HCT116 (cell line): ENCODE results near the gene PLA1A. TPM values are rescaled to one million over a fixed set of nuclear protein-coding genes. Genes with fewer than 3 reads are reported as not detected.

Experiments used
- ATAC-seq: fragments of 200-7000 bp; cut with Tn5 transposase; 2 replicates; pipeline ENCODE4 v1.9.1; 2020; ENCODE audit warnings: mild to moderate bottlenecking, moderate library complexity
- BruUV-seq: library from RNA; stranded (reverse); fragments of 400-500 nt; replicated peaks from 2 replicates; lab custom pipeline; 2021; lab: Mats Ljungman, UMichigan
- CTCF ChIA-PET: fragments of 300-600 bp; sonication (Branson Sonifier 250); formaldehyde crosslinking; loops from one replicate; lab custom pipeline; 2021; ENCODE audit warnings: antibody characterized with exemption; lab: Charles Lee
- POLR2A ChIA-PET: fragments of 300-600, 350-600 bp; sonication (Branson Sonifier 250); formaldehyde crosslinking; loops from one replicate; lab custom pipeline; 2021; ENCODE audit warnings: antibody characterized with exemption; lab: Charles Lee
- RAD21 ChIA-PET, 2 experiments: fragments of 300-600 bp; sonication (Branson Sonifier 250); formaldehyde crosslinking; loops; one replicate each; lab custom pipeline; 2023; ENCODE audit warnings: low total read pairs in 2 of 2; ENCODE audit not compliant: uncharacterized antibody in 2 of 2, unreplicated experiment in 2 of 2, low non-redundant PET in 1 of 2; lab: Charles Lee
- DNase-seq: peaks from one replicate; pipeline ENCODE4 v3.0.0-alpha.2; 2010; ENCODE audit warnings: low read depth, low spot score
- H2AFZ ChIP-seq: fragments of 200-600 bp; shearing (Covaris generic), sonication (generic); 2 replicates; pipeline ENCODE4 v1.6.1; 2017; ENCODE audit warnings: low read depth, mixed run types, mixed read lengths, antibody characterized with exemption, low read length; ENCODE audit not compliant: poor library complexity, severe bottlenecking
- H3K27ac ChIP-seq: 2 replicates; pipeline ENCODE4 v1.5.1; 2012; ENCODE audit warnings: low read depth, low read length
- H3K27me3 ChIP-seq: fragments of 200-600 bp; sonication (generic); 2 replicates; pipeline ENCODE4 v1.6.1; 2016; ENCODE audit warnings: mixed run types, low read length, mixed read lengths; ENCODE audit not compliant: insufficient read depth
- H3K36me3 ChIP-seq, 2 experiments: fragments of 200-500 bp in 1 of 2; fragments of 200-600 bp in 1 of 2; sonication (Bioruptor generic) in 1 of 2; sonication (generic) in 1 of 2; 2 replicates each; pipeline versions ENCODE4 v1.5.1 to v1.6.1; 2014 to 2016; ENCODE audit warnings: low read length in 2 of 2, inconsistent platforms in 1 of 2, mixed read lengths in 1 of 2, mixed run types in 1 of 2; ENCODE audit not compliant: insufficient read depth in 2 of 2, control insufficient read depth in 1 of 2
- H3K4me1 ChIP-seq, 2 experiments: fragments of 200-600 bp in 1 of 2; sonication (generic) in 1 of 2; 2 replicates each; pipeline versions ENCODE4 v1.5.1 to v1.6.1; 2012 to 2017; ENCODE audit warnings: low read length in 2 of 2, inconsistent platforms in 1 of 2, mild to moderate bottlenecking in 1 of 2, mixed read lengths in 1 of 2, mixed run types in 1 of 2, moderate library complexity in 1 of 2; ENCODE audit not compliant: insufficient read depth in 2 of 2, control insufficient read depth in 1 of 2
- H3K4me2 ChIP-seq: fragments of 200-600 bp; sonication (generic); 2 replicates; pipeline ENCODE4 v1.6.1; 2017; ENCODE audit warnings: mixed run types, low read length, mixed read lengths
- H3K4me3 ChIP-seq, 2 experiments: fragments of 200-600 bp in 1 of 2; sonication (generic) in 1 of 2; replicated peaks in 1 of 2; 2 replicates each; pipeline ENCODE4 v1.5.1; 2011 to 2016; ENCODE audit warnings: low read length in 2 of 2, control low read depth in 1 of 2, low read depth in 1 of 2, mild to moderate bottlenecking in 1 of 2, mixed read lengths in 1 of 2, mixed run types in 1 of 2
- H3K79me2 ChIP-seq: fragments of 200-600 bp; sonication (generic); 2 replicates; pipeline ENCODE4 v1.6.1; 2017; ENCODE audit warnings: mild to moderate bottlenecking, mixed run types, low read length, moderate library complexity, mixed read lengths; ENCODE audit not compliant: insufficient read depth
- H3K9ac ChIP-seq: fragments of 200-600 bp; sonication (generic); 2 replicates; pipeline ENCODE4 v1.6.1; 2016; ENCODE audit warnings: low read length, mixed read lengths
- H3K9me2 ChIP-seq: fragments of 200-600 bp; sonication (generic), shearing (Covaris generic); 2 replicates; pipeline ENCODE4 v1.6.1; 2017; ENCODE audit warnings: mixed run types, mild to moderate bottlenecking, moderate library complexity; ENCODE audit not compliant: insufficient read depth
- H3K9me3 ChIP-seq, 2 experiments: fragments of 200-500 bp in 1 of 2; fragments of 200-600 bp in 1 of 2; sonication (Bioruptor generic) in 1 of 2; sonication (generic) in 1 of 2; 2 replicates each; pipeline ENCODE4 v1.6.1; 2014 to 2017; ENCODE audit warnings: low read length in 2 of 2, mixed read lengths in 2 of 2, inconsistent platforms in 1 of 2, low read depth in 1 of 2, mild to moderate bottlenecking in 1 of 2, mixed run types in 1 of 2, moderate library complexity in 1 of 2; ENCODE audit not compliant: control insufficient read depth in 1 of 2, insufficient read depth in 1 of 2
- H4K20me1 ChIP-seq: fragments of 200-600 bp; sonication (generic), shearing (Covaris generic); 2 replicates; pipeline ENCODE4 v1.6.1; 2017; ENCODE audit warnings: mixed run types, mild to moderate bottlenecking, moderate library complexity; ENCODE audit not compliant: insufficient read depth
- ATF3 ChIP-seq: IDR thresholded peaks from 2 replicates; pipeline ENCODE4 v1.6.1; 2012
- CBX3 ChIP-seq: IDR thresholded peaks from 2 replicates; pipeline ENCODE4 v1.6.1; 2012; ENCODE audit warnings: low read depth
- CEBPB ChIP-seq: IDR thresholded peaks from 2 replicates; pipeline ENCODE4 v1.6.1; 2012; ENCODE audit warnings: low read depth
- EGR1 ChIP-seq: IDR thresholded peaks from 2 replicates; pipeline ENCODE4 v1.6.1; 2012; ENCODE audit warnings: low read depth
- ELF1 ChIP-seq: IDR thresholded peaks from 2 replicates; pipeline ENCODE4 v1.6.1; 2012; ENCODE audit warnings: low read depth, borderline replicate concordance
- EZH2 ChIP-seq: fragments of 200-600 bp; sonication (generic); IDR thresholded peaks from 2 replicates; pipeline ENCODE4 v1.6.1; 2017; ENCODE audit warnings: antibody characterized with exemption, mixed run types
- EZH2phosphoT487 ChIP-seq: fragments of 200-600 bp; IDR thresholded peaks from 2 replicates; pipeline ENCODE4 v1.6.1; 2018; ENCODE audit warnings: antibody characterized with exemption, borderline replicate concordance
- FOSL1 ChIP-seq: IDR thresholded peaks from 2 replicates; pipeline ENCODE4 v1.6.1; 2012; ENCODE audit warnings: low read depth
- JUND ChIP-seq: IDR thresholded peaks from 2 replicates; pipeline ENCODE4 v1.6.1; 2012
- MAX ChIP-seq: IDR thresholded peaks from 2 replicates; pipeline ENCODE4 v1.6.1; 2012
- POLR2A ChIP-seq: IDR thresholded peaks from 2 replicates; pipeline ENCODE4 v1.7.0; 2011; ENCODE audit warnings: borderline replicate concordance; ENCODE audit not compliant: insufficient read depth, insufficient read length; ENCODE audit errors: extremely low read depth
- POLR2AphosphoS5 ChIP-seq: IDR thresholded peaks from 2 replicates; pipeline ENCODE4 v1.6.1; 2011; ENCODE audit warnings: mild to moderate bottlenecking, low read depth, low read length, moderate library complexity
- RAD21 ChIP-seq: IDR thresholded peaks from 2 replicates; pipeline ENCODE4 v1.6.1; 2012; ENCODE audit warnings: low read depth, mild to moderate bottlenecking
- REST ChIP-seq: IDR thresholded peaks from 2 replicates; pipeline ENCODE4 v1.6.1; 2012; ENCODE audit warnings: low read depth
- SIN3A ChIP-seq: IDR thresholded peaks from 2 replicates; pipeline ENCODE4 v1.6.1; 2012; ENCODE audit warnings: low read depth
- SRF ChIP-seq: IDR thresholded peaks from 2 replicates; pipeline ENCODE4 v1.6.1; 2012; ENCODE audit warnings: low read depth
- TCF7L2 ChIP-seq: IDR thresholded peaks from 2 replicates; pipeline ENCODE4 v1.7.0; 2011; ENCODE audit warnings: borderline replicate concordance, inconsistent platforms; ENCODE audit not compliant: insufficient read depth, insufficient read length; ENCODE audit errors: extremely low read depth
- ZBTB33 ChIP-seq: IDR thresholded peaks from 2 replicates; pipeline ENCODE4 v1.6.1; 2011; ENCODE audit warnings: mild to moderate bottlenecking, low read length, moderate library complexity; ENCODE audit not compliant: insufficient replicate concordance; ENCODE audit errors: extremely low read depth
- ZFX ChIP-seq: fragments of 450-650 bp; IDR thresholded peaks from 2 replicates; pipeline ENCODE4 v1.6.1; 2017
- ZNF274 ChIP-seq: fragments of 200-500 bp; sonication (Bioruptor generic); IDR thresholded peaks from 2 replicates; pipeline ENCODE4 v1.6.1; 2014; ENCODE audit warnings: mild to moderate bottlenecking, low read depth, low read length, inconsistent platforms
- intact Hi-C: fragments of 100-400 bp; cut with micrococcal nuclease; formaldehyde crosslinking; loops from 2 replicates; pipeline ENCODE4 v1.10.0; 2022
- total RNA-seq: library from RNA; stranded (reverse); gene quantifications from one replicate; pipeline ENCODE4 v1.2.1, GENCODE V29; 2021; ENCODE audit not compliant: unreplicated experiment

Gene PLA1A
- total RNA-seq, 1 experiment from 2014 or later: not detected

- no peaks in the 10 kb centered on the region for H3K9me3 ChIP-seq
- no peaks in the 10 kb centered on the region for H3K79me2 ChIP-seq
- ChIA-PET RAD21 (no interaction called here), POLR2A (no interaction called here), CTCF (interaction anchor here (0.7 kb wide), 1 partner anchor 743 kb away, joined by 3 read pairs; no protein-coding TSS in a partner anchor)
- H2AFZ ChIP-seq: no peak overlapping the region
- DNase-seq (no peak), ATAC-seq (no peak)
- 0 out of 4 replicates have a peak, but pooled peaks cover 0 to 5% of the 10 kb centered on the region in 2 experiments for H3K4me1 ChIP-seq
- H3K36me3 ChIP-seq: no peaks in the 10 kb centered on the region
- intact Hi-C loops: no loop called here
- no TSS peak for BruUV-seq
- H3K4me2 ChIP-seq: no peak overlapping the region
- H3K9ac ChIP-seq: no peak overlapping the region
- H4K20me1 ChIP-seq: no peaks in the 10 kb centered on the region
- H3K27me3 ChIP-seq: peaks cover 3% of the 10 kb centered on the region; the same call in 1 of the 2 replicates
- H3K9me2 ChIP-seq: no peaks in the 10 kb centered on the region
- no peak for TF ChIP-seq MAX
- no peak for TF ChIP-seq CEBPB
- no peak for TF ChIP-seq EZH2phosphoT487
- no peak for TF ChIP-seq CBX3
- TF ChIP-seq EGR1: no peak
- TF ChIP-seq POLR2AphosphoS5: no peak
- TF ChIP-seq SIN3A: no peak
- TF ChIP-seq JUND: no peak
- no peak for TF ChIP-seq SRF
- TF ChIP-seq ELF1: no peak
- TF ChIP-seq ZBTB33: no peak
- TF ChIP-seq POLR2A: no peak
- TF ChIP-seq ZNF274: no peak
- no peak for TF ChIP-seq EZH2
- no peak for TF ChIP-seq ZFX
- TF ChIP-seq ATF3: no peak
- TF ChIP-seq TCF7L2: no peak
- no peak for TF ChIP-seq REST
- TF ChIP-seq RAD21: no peak
- no peak for TF ChIP-seq FOSL1
- H3K27ac ChIP-seq: no peak overlapping the region
- H3K4me3 ChIP-seq: no peak overlapping the region
Measured at GRCh38 chr3:119631516-119631915, 33.8 kb downstream of the PLA1A start.
